HL-60 (cell line): ENCODE results near the gene RALGAPB.

ENCODE experiments used
- DNase-seq, 2 experiments: peaks; one replicate each; pipeline ENCODE4 v3.0.0-alpha.2; 2010 to 2020; ENCODE audit warnings: low read depth in 1 of 2, low spot score in 1 of 2
- H3K27ac ChIP-seq: fragments of 250-450 bp; sonication (Bioruptor Pico); replicated peaks from 2 replicates; pipeline ENCODE4 v1.5.1; 2020; ENCODE audit warnings: mild to moderate bottlenecking, moderate library complexity
- H3K27me3 ChIP-seq: fragments of 250-450 bp; sonication (Bioruptor Pico); 2 replicates; pipeline ENCODE4 v1.5.1; 2021; ENCODE audit warnings: mild to moderate bottlenecking, moderate library complexity; ENCODE audit not compliant: insufficient read depth, poor library complexity, severe bottlenecking
- H3K4me3 ChIP-seq: replicated peaks from 2 replicates; pipeline ENCODE4 v1.5.1; 2011; ENCODE audit warnings: mild to moderate bottlenecking, control low read depth, low read length; ENCODE audit not compliant: insufficient read depth
- GABPA ChIP-seq: IDR thresholded peaks from 2 replicates; pipeline ENCODE4 v1.6.1; 2012; ENCODE audit warnings: low read depth
- POLR2AphosphoS5 ChIP-seq: IDR thresholded peaks from 2 replicates; pipeline ENCODE4 v1.6.1; 2012; ENCODE audit warnings: low read depth
- REST ChIP-seq: IDR thresholded peaks from 2 replicates; pipeline ENCODE4 v1.6.1; 2012; ENCODE audit warnings: low read depth; ENCODE audit not compliant: insufficient replicate concordance
- SPI1 ChIP-seq: IDR thresholded peaks from 2 replicates; pipeline ENCODE4 v1.6.1; 2012; ENCODE audit warnings: low read depth, mild to moderate bottlenecking, borderline replicate concordance
- TF ChIP-seq, protein P1 (sequence below): IDR thresholded peaks from one replicate; pipeline ENCODE4 v1.5.1; 2011; ENCODE audit warnings: low read length, control low read depth, inconsistent platforms; ENCODE audit not compliant: insufficient read depth

RALGAPB gene

GRCh38 chr20:38485041-38485440, 12.4 kb downstream of the RALGAPB start:
- no peaks in the 10 kb centered on the region for H3K27me3 ChIP-seq
- H3K4me3 ChIP-seq: no peak overlapping the region
- no peak for TF ChIP-seq GABPA
- no peak for TF ChIP-seq REST
- no peak for TF ChIP-seq SPI1
- TF ChIP-seq, protein P1, sequence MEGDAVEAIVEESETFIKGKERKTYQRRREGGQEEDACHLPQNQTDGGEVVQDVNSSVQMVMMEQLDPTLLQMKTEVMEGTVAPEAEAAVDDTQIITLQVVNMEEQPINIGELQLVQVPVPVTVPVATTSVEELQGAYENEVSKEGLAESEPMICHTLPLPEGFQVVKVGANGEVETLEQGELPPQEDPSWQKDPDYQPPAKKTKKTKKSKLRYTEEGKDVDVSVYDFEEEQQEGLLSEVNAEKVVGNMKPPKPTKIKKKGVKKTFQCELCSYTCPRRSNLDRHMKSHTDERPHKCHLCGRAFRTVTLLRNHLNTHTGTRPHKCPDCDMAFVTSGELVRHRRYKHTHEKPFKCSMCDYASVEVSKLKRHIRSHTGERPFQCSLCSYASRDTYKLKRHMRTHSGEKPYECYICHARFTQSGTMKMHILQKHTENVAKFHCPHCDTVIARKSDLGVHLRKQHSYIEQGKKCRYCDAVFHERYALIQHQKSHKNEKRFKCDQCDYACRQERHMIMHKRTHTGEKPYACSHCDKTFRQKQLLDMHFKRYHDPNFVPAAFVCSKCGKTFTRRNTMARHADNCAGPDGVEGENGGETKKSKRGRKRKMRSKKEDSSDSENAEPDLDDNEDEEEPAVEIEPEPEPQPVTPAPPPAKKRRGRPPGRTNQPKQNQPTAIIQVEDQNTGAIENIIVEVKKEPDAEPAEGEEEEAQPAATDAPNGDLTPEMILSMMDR: no peak
- TF ChIP-seq POLR2AphosphoS5: no peak
- H3K27ac ChIP-seq: no peak overlapping the region
- no peak for DNase-seq

DNA sequence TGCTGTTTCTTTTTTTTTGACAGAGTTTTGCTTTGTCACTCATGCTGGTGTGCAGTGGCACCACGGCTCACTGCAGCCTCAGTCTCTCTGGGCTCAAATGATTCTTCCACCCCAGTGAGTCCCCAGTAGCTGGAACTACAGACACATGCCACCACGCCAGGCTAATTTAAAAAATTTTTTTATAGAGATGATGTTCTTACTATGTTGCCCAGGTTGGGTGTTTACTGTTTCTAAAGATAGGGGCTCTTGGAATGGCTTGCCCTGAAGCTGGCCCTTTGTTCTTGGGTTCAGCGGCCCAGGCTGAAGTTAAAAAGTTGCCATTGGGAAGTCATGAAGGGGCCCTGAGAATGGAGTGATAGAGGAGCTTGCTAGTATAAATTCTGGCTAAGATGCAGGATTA, 16.5 kb downstream of the RALGAPB start:
- DNase-seq: no peak
- Histone ChIP-seq H3K27me3 (no peaks in the 10 kb centered on the region), H3K4me3 (no peak overlapping the region), H3K27ac (no peak overlapping the region)
- TF ChIP-seq REST (no peak), SPI1 (no peak)

- DNase-seq: no peak
- TF ChIP-seq SPI1: no peak
- TF ChIP-seq, protein P1: no peak
- TF ChIP-seq GABPA: no peak
- no peak for TF ChIP-seq POLR2AphosphoS5
- no peak for TF ChIP-seq REST
- Histone ChIP-seq H3K27me3 (no peaks in the 10 kb centered on the region), H3K27ac (no peak overlapping the region), H3K4me3 (no peak overlapping the region)
Measured at GRCh38 chr20:38497246-38497935, 24.7 kb downstream of the RALGAPB start.

DNA sequence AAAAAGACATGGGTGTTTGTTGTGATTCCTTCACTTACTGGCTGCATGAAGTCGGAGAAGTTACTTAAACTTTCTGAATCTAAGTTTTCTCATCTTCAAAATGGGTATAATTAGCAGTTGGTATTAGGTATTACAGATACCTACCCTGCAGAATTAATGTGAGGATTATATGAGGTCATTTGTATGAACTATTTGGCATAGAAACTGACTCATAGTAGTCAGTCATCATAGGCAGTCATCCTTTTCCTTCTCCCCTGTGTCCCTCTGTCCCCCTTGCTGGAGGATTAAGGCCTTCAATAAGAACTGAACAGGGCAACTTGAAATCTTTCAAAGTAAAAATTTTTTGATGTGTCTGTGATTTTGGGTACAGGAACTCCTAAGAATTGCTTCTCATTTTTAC, 26.3 kb downstream of the RALGAPB start:
- Histone ChIP-seq H3K27me3 (no peaks in the 10 kb centered on the region), H3K27ac (no peak overlapping the region), H3K4me3 (no peak overlapping the region)
- TF ChIP-seq SPI1 (no peak), GABPA (no peak), POLR2AphosphoS5 (no peak), REST (no peak)
- TF ChIP-seq, protein P1: no peak
- no peak for DNase-seq
